Activated CD8-positive, alpha-beta T cell treated with anti-CD3 and anti-CD28 coated beads for 36 hours (primary cell): ENCODE measurements around the gene CELF2. TPM values are rescaled to one million over a fixed set of nuclear protein-coding genes. Genes with fewer than 3 reads are reported as not detected.

Experiments used
- ATAC-seq: fragments of 200-7000 bp; cut with Tn5 transposase; one replicate; pipeline ENCODE4 v1.10.0; 2021; ENCODE audit warnings: mild to moderate bottlenecking, moderate library complexity
- CTCF ChIA-PET: fragments of 350-600 bp; sonication (Branson Sonifier 250); formaldehyde crosslinking; loops from one replicate; lab custom pipeline; 2021; ENCODE audit warnings: antibody characterized with exemption; lab: Charles Lee
- POLR2A ChIA-PET: fragments of 350-600 bp; sonication (Branson Sonifier 250); formaldehyde crosslinking; loops from one replicate; lab custom pipeline; 2021; ENCODE audit warnings: antibody characterized with exemption; lab: Charles Lee
- DNase-seq: peaks from one replicate; pipeline ENCODE4 v3.0.0-alpha.2; 2020
- H3K27ac Mint-ChIP-seq: one replicate; pipeline ENCODE4 v1.8.0; 2021; ENCODE audit warnings: mild to moderate bottlenecking, mixed read lengths
- H3K27me3 Mint-ChIP-seq: one replicate; pipeline ENCODE4 v1.8.0; 2021; ENCODE audit warnings: mixed read lengths
- H3K36me3 Mint-ChIP-seq: one replicate; pipeline ENCODE4 v1.8.0; 2021; ENCODE audit warnings: low read depth, mixed read lengths
- H3K4me1 Mint-ChIP-seq: one replicate; pipeline ENCODE4 v1.8.0; 2021; ENCODE audit warnings: low read depth, mixed read lengths
- H3K4me3 Mint-ChIP-seq: one replicate; pipeline ENCODE4 v1.8.0; 2021; ENCODE audit warnings: mild to moderate bottlenecking, moderate library complexity, mixed read lengths
- H3K9me3 Mint-ChIP-seq: one replicate; pipeline ENCODE4 v1.8.0; 2021; ENCODE audit warnings: mixed read lengths
- CTCF ChIP-seq: fragments of 200-600 bp; IDR thresholded peaks from one replicate; pipeline ENCODE4 v1.8.0; 2022; ENCODE audit warnings: antibody characterized with exemption, mild to moderate bottlenecking
- intact Hi-C: fragments of 100-400 bp; cut with micrococcal nuclease; formaldehyde crosslinking; loops from one replicate; pipeline ENCODE4 v1.10.0; 2022
- total RNA-seq, 2 experiments: library from RNA; stranded (reverse); gene quantifications; one replicate each; pipeline ENCODE4 v1.2.3, GENCODE V29; 2021

The CELF2 gene
- total RNA-seq, 2 experiments from 2014 or later: 132 to 133 TPM

GRCh38 chr10:11303361-11304170 lies 285.9 kb downstream of the CELF2 start:
- Mint-ChIP-seq H3K4me3 (no peak overlapping the region), H3K4me1 (peaks cover 11% of the 10 kb centered on the region), H3K27ac (peak overlapping the region; percentile 67), H3K9me3 (peaks cover 24% of the 10 kb centered on the region), H3K27me3 (no peaks in the 10 kb centered on the region), H3K36me3 (peaks cover 93% of the 10 kb centered on the region)
- ATAC-seq (no peak), DNase-seq (no peak)
- TF ChIP-seq CTCF: no peak
- intact Hi-C loops: no loop called here
- ChIA-PET POLR2A (no interaction called here), CTCF (no interaction called here)

DNA sequence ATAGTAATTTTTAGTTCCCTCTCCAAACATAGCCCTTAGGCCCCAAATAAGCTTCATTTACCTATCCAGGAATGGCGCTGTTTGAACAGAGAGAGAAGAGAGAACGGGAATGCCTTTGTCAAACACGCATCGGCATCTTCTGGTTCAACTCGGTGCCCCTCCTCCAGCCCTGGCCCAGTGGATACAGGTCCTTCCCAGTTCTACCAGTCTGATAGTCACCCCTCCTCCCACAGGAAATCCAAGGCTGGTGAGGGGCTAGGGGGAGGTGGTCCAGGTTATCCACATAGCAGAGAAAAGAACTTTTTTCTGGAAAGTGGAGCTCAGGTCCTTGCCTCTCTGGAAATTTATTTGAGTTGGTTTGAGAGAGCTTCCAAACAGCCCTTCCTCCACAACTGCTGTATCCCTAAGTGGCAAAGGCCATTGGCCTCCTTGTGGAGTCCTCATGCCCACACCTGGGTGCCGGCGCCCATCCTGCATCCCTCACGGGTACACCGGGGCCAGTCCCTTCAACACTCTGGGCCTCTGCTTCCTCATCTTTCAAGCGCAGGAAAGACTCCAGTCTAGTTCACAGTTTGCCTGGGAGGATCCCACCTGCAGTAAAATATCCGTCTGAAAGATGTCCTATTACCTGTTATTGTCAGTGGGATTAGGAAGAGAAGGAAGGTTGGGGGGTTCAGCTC lies 287.4 kb downstream of the CELF2 start:
- H3K36me3 Mint-ChIP-seq: peaks cover 96% of the 10 kb centered on the region
- H3K4me1 Mint-ChIP-seq: peaks cover 22% of the 10 kb centered on the region
- ATAC-seq (no peak), DNase-seq (no peak)
- TF ChIP-seq CTCF: no peak
- ChIA-PET CTCF (interaction anchor here (1.1 kb wide), 1 partner anchor 13 kb away, joined by 4 read pairs; no protein-coding TSS in a partner anchor), POLR2A (interaction anchor here (1.7 kb wide), 1 partner anchor 9 kb away, joined by 5 read pairs; no protein-coding TSS in a partner anchor)
- H3K27ac Mint-ChIP-seq: no peak overlapping the region
- intact Hi-C loops: no loop called here
- peaks cover 32% of the 10 kb centered on the region for H3K9me3 Mint-ChIP-seq
- no peaks in the 10 kb centered on the region for H3K27me3 Mint-ChIP-seq
- H3K4me3 Mint-ChIP-seq: no peak overlapping the region

DNA sequence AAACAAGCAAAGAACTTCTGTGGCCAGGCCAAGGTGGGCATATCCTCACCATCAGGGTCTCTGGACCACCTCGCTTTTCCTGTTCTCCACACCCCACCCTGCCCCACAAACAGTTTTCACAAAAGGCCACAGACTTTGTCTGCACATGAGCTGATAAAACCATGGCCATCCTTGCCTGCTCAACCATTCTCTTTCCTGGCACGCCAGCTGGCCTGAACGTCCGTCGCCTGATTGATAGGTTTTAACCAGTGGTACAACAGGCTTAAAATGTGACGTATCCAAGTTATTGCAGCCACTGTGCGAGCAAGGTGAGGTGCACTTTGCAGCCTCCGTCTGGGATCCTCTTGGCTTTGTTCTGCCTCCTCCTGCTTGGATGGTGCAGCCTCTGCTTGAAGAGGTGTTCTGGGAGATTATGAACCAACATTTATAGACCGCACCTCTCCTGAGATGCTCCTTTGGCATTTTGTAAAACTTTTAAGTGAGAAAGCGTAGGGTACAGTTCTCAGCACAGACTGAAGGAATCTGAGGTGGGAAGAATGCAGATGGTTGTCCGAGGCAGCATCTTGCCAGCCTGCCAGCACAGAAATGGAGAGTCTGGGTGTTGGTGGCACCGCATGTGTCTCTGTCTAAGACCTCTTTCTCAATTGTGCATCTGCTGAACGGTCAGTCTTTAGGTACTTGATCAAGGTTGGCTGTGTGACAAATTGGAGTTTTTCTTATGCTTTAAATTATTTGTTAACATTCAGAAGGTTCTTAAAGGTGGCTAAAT lies 288.3 kb downstream of the CELF2 start:
- DNase-seq (no peak), ATAC-seq (no peak)
- peaks cover 29% of the 10 kb centered on the region for H3K4me1 Mint-ChIP-seq
- POLR2A ChIA-PET: interaction anchor here (1.7 kb wide), 1 partner anchor 10 kb away, joined by 5 read pairs; no protein-coding TSS in a partner anchor
- H3K4me3 Mint-ChIP-seq: no peak overlapping the region
- peaks cover 32% of the 10 kb centered on the region for H3K9me3 Mint-ChIP-seq
- TF ChIP-seq CTCF: no peak
- intact Hi-C loops: no loop called here
- CTCF ChIA-PET: interaction anchor here (1.1 kb wide), 1 partner anchor 12 kb away, joined by 4 read pairs; no protein-coding TSS in a partner anchor
- peaks cover 95% of the 10 kb centered on the region for H3K36me3 Mint-ChIP-seq
- H3K27ac Mint-ChIP-seq: peak overlapping the region; percentile 36
- H3K27me3 Mint-ChIP-seq: no peaks in the 10 kb centered on the region

GRCh38 chr10:11307004-11307403 lies 289.3 kb downstream of the CELF2 start:
- intact Hi-C loops: no loop called here
- H3K4me3 Mint-ChIP-seq: no peak overlapping the region
- no peak for ATAC-seq
- H3K27ac Mint-ChIP-seq: peak overlapping the region; percentile 76
- DNase-seq: no peak
- H3K36me3 Mint-ChIP-seq: peaks cover 97% of the 10 kb centered on the region
- no peak for TF ChIP-seq CTCF
- CTCF ChIA-PET: no interaction called here
- peaks cover 39% of the 10 kb centered on the region for H3K9me3 Mint-ChIP-seq
- H3K4me1 Mint-ChIP-seq: peaks cover 37% of the 10 kb centered on the region
- POLR2A ChIA-PET: no interaction called here
- no peaks in the 10 kb centered on the region for H3K27me3 Mint-ChIP-seq
